ENCODE data around the gene THRAP3. TPM values are rescaled to one million over a fixed set of nuclear protein-coding genes. Genes with fewer than 3 reads are reported as not detected.

The THRAP3 gene
- polyA plus RNA-seq, 1 experiment, result 76.0 TPM

DNA sequence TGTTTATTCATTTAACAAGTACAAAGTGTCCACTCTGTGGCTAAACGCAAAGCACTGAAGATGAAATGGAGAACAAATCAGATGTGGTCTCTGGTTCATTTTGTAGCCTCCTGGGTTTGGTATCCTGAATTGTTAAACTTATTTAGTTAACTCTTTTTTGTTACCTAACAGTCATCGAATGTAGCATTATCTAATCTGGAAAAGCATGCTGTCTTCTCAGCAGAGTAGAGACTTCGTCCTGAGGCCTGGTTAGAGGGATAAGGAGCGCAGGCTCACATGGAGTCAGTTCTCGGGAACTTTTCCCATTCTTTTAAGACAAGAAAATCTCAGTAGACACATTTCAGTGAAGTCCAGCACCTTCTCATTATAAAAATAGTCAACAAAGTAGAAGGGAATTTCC is 48.8 kb downstream of the THRAP3 start:
- Histone ChIP-seq H3K9me3 (ENCODE audit: control insufficient read depth, insufficient read depth, low read length) (no peaks in the 10 kb centered on the region), H3K27ac (ENCODE audit: low read depth, low read length) (no peak overlapping the region), H3K4me3 (ENCODE audit: low read depth, low read length) (no peak overlapping the region), H3K27me3 (ENCODE audit: control insufficient read depth, insufficient read depth, low read length) (no peaks in the 10 kb centered on the region)
- TF ChIP-seq CTCF (IDR thresholded peaks at IDR 0.05; ENCODE audit: low read depth, low read length), result no peak
- DNase-seq (ENCODE audit: low read depth, low spot score), result no peak
- POLR2A ChIA-PET, result interaction anchor here (0.7 kb wide), 1 partner anchor 34 kb away, joined by 3 read pairs; no protein-coding TSS in a partner anchor
- CTCF ChIA-PET, result interaction anchor here (0.9 to 1.5 kb wide), 3 partner anchors 15 to 124 kb away, joined by 3 to 14 read pairs (median 4); partner anchors contain the start of gene TRAPPC3

DNA sequence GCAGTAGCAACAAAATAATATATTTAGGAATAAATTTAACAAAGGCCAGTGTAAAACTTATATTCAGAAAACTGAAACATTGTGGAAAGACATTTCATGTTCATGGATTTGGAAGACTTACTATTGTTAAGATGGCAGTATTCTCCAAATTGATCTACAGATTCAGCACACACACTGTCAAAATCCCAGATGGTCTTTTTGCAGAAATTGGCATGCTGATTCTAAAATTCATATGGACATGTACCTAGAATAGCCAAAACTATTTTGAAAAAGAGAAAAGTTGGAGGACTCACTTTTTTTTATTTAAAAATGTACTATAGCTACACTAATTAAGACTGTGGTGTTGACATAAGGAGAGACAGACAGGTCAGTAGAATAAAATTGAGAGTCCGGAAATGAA is 50.0 kb downstream of the THRAP3 start:
- no peaks in the 10 kb centered on the region for H3K27me3 ChIP-seq (ENCODE audit: control insufficient read depth, insufficient read depth, low read length)
- H3K4me3 ChIP-seq (ENCODE audit: low read depth, low read length), result no peak overlapping the region
- no peaks in the 10 kb centered on the region for H3K9me3 ChIP-seq (ENCODE audit: control insufficient read depth, insufficient read depth, low read length)
- H3K27ac ChIP-seq (ENCODE audit: low read depth, low read length), result no peak overlapping the region
- POLR2A ChIA-PET, result interaction anchor here (0.6 kb wide), 1 partner anchor 12 kb away, joined by 4 read pairs; no protein-coding TSS in a partner anchor
- TF ChIP-seq CTCF (IDR thresholded peaks at IDR 0.05; ENCODE audit: low read depth, low read length), result no peak
- DNase-seq (ENCODE audit: low read depth, low spot score), result no peak
- CTCF ChIA-PET, result interaction anchor here (0.6 to 1.5 kb wide), 4 partner anchors 11 to 125 kb away, joined by 3 to 14 read pairs (median 5); partner anchors contain the start of gene TRAPPC3

DNA sequence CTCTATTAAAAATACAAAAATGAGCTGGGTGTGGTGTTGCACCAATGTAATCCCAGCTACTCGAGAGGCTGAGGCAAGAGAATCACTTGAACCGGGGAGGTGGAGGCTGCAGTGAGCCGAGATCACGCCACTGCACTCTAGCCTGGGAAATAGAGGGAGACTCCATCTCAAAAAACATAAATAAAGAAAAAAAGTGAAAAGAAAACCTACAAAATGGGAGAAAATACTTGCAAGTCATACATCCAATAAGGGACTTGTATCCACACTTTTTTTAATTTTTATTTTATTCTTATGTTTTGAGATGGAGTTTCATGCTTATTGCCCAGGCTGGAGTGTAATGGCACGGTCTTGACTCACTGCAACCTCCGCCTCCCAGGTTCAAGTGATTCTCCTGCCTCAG is 52.4 kb downstream of the THRAP3 start:
- Histone ChIP-seq H3K9me3 (ENCODE audit: control insufficient read depth, insufficient read depth, low read length) (no peaks in the 10 kb centered on the region), H3K27ac (ENCODE audit: low read depth, low read length) (no peak overlapping the region), H3K27me3 (ENCODE audit: control insufficient read depth, insufficient read depth, low read length) (no peaks in the 10 kb centered on the region), H3K4me3 (ENCODE audit: low read depth, low read length) (no peak overlapping the region)
- ChIA-PET POLR2A (no interaction called here), CTCF (interaction anchor here (0.7 to 1.1 kb wide), 2 partner anchors 9 to 38 kb away, joined by 4 to 5 read pairs; no protein-coding TSS in a partner anchor)
- DNase-seq (ENCODE audit: low read depth, low spot score), result no peak
- no peak for TF ChIP-seq CTCF (IDR thresholded peaks at IDR 0.05; ENCODE audit: low read depth, low read length)

GRCh38 chr1:36279110-36279788 is 55.0 kb downstream of the THRAP3 start:
- no peak overlapping the region for H3K27ac ChIP-seq (ENCODE audit: low read depth, low read length)
- no peaks in the 10 kb centered on the region for H3K27me3 ChIP-seq (ENCODE audit: control insufficient read depth, insufficient read depth, low read length)
- ChIA-PET POLR2A (no interaction called here), CTCF (interaction anchor here (1.7 to 5.5 kb wide), 3 partner anchors 21 to 179 kb away, joined by 7 to 20 read pairs (median 17); no protein-coding TSS in a partner anchor)
- H3K9me3 ChIP-seq (ENCODE audit: control insufficient read depth, insufficient read depth, low read length), result no peaks in the 10 kb centered on the region
- no peak for DNase-seq (ENCODE audit: low read depth, low spot score)
- TF ChIP-seq CTCF (IDR thresholded peaks at IDR 0.05; ENCODE audit: low read depth, low read length), result no peak
- H3K4me3 ChIP-seq (ENCODE audit: low read depth, low read length), result no peak overlapping the region

DNA sequence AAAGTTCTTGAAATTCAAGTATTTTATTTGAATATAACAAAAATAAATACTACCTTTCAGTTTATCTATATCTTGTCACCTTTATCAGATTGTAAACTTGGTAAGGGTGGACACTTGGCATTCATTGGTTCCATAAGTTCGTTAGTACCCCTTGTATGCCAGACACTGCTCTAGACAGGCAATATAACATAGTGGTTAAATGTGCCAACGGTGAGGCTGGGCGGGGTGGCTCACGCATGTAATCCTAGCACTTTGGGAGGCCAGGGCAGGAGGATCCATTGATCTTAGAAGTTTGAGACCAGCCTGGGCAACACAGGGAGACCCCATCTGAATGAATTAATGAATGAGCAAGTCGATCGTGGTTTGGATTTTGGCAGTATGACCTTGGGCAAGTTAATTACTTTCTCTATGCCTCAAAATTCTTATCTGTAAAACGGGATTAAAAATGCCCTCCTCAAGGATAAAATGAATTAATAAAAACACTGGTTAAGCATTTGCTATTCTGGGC is 55.6 kb downstream of the THRAP3 start:
- POLR2A ChIA-PET, result no interaction called here
- no peak overlapping the region for H3K27ac ChIP-seq (ENCODE audit: low read depth, low read length)
- H3K27me3 ChIP-seq (ENCODE audit: control insufficient read depth, insufficient read depth, low read length), result no peaks in the 10 kb centered on the region

More for the DNA sequence above, 55.6 kb downstream of the THRAP3 start:
- Histone ChIP-seq H3K9me3 (ENCODE audit: control insufficient read depth, insufficient read depth, low read length) (no peaks in the 10 kb centered on the region), H3K4me3 (ENCODE audit: low read depth, low read length) (no peak overlapping the region)
- no peak for DNase-seq (ENCODE audit: low read depth, low spot score)
- TF ChIP-seq CTCF (IDR thresholded peaks at IDR 0.05; ENCODE audit: low read depth, low read length), result no peak
- CTCF ChIA-PET, result interaction anchor here (1.7 to 5.5 kb wide), 3 partner anchors 20 to 180 kb away, joined by 7 to 20 read pairs (median 17); no protein-coding TSS in a partner anchor
